HG02943 (cell line): ENCODE measurements around the gene POLR3H.

Experiments used
- ATAC-seq: cut with Tn5 transposase; IDR thresholded peaks from one replicate; pipeline ENCODE4 v1.9.1; 2021; ENCODE audit warnings: mild to moderate bottlenecking, low read depth, moderate library complexity; ENCODE audit not compliant: unreplicated experiment

Gene POLR3H

DNA sequence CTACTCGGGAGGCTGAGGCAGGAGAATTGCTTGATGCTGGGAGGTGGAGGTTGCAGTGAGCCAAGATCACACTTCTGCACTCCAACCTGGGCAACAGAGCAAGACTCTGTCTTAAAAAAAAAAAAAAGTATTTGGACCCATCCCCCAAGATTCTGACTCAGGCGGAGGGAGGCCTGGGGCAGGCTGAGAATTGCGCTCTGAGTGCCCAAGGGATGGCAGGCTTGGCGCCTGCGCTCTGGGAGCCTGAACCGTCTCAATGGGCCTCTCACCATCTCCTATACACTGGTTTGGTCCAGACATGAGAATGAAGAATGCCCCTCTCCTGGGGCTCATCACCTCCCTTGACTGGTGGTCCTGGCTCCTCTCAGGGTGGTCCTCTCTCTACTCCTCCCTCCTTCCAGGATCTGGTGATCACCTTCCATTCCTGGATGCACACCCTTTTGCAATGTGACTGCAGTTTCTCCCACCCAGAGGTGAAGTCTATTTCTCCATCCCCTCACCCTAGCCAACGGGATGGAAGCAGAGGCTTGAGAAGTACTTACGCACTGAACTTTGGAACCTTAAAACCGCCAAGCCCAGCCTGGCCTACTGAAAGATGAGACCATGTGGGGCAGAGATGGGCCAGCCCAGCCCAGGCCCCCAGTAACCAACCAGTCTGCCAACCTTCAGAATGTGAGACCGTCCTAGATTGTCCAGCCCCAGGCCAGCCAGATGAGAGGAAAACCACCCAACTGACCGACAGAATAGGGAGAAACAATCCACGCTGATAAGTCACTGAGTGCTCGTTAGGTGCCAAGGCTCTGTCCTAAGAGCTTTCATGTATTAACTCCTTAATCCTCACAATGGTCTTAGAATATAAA, 4.9 kb downstream of the POLR3H start:
- ATAC-seq, result no peak

GRCh38 chr22:41538583-41538982, 5.7 kb downstream of the POLR3H start:
- ATAC-seq, result no peak

DNA sequence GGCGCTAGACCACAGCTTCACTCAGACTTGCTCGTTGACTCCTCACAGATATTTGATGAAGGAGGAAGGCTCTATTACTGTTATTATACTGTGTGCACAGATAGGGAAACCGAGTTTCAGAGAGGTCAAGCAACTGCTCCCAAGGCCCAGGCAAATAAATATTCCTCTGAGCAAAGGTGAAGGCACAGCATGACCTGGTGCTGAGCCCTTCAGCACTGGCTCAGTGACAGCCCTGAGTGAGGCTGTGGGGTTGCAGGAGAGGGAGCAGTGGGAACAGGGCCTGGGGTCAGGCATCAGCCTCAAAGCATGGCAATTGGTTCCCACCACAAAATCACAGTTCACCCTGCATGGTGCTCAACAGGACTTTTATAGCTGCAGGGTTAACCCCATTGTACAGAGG, 7.1 kb downstream of the POLR3H start:
- no peak for ATAC-seq

GRCh38 chr22:41535244-41535643, 9.0 kb downstream of the POLR3H start:
- ATAC-seq, result no peak

- no peak for ATAC-seq
Observed at GRCh38 chr22:41534219-41534618, 10.1 kb downstream of the POLR3H start.

DNA sequence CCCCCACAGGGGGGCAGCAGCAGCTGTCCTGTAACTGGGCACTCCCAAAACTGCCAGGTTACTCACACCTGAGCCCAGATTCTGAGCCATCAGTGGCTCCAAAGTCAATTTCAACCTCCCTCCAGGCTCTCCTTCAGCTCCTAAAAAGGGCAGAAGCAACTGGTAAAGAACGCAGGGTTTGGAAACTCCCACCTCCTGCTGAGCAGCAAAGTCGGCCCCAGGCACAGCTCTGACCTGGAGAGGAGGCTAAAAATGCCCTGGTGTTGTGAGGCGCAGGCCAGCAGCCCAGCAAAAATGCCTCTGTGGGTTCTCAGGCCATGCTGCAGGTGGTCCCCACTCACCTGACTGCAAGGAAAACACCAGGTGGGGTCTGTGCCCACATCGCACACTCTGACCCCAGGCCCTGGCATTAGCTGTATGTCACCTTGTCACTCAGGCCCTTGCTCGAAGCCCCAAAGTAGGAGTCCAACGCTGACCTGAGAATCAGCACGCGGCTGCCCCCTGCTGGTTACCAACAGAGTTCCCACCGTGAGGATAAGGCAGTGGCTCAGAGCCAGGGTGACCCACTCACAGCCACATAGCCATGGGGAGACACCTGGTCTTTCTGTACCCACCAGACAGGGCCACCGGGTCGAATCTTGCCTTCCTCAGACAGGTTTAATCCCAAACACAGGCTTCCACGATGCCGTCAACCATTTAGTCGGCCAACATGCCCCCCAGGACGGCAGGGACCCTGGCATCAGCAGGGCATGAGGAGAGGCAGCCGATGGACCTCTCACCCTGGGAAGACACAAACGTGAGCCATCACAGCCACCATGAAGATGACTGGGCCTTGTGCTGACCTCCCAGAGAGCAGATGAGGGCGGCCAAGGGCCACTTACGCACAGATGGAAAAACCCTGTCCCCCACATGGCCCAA, 11.1 kb downstream of the POLR3H start:
- ATAC-seq, result no peak

- no peak for ATAC-seq
Observed at GRCh38 chr22:41531715-41532477, 12.4 kb downstream of the POLR3H start.

- ATAC-seq, result no peak
Observed at GRCh38 chr22:41530890-41531714, 13.2 kb downstream of the POLR3H start.

DNA sequence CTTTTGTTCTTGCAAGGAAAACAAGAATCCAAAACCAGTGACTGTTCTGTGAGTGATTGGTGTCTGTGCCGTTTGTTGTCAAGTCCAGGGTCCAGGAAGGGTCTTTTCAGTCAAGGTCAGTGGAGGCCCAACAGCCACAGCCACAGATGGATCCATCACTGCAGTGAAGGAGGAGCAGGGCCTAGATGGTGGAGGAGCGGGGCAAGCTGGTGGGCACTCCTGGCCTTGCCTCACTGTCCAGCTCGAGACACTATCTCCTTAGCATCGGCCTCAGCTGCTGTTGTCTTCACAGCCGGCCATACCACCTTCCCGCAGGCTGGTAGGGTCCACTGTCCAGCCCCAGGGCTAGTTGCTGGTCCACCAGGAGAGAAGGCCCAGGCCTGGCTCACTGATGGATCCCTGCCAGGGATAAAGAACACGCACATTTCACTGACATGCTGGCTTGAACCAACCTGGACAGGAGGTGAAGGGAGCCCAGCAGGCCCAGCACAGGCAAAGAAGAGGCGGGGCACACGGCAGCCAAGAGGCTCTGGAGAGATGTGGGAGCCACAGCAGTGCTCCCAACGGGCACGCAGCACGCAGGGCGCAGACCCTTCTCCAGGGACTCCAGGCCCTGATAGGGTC, 15.2 kb downstream of the POLR3H start:
- no peak for ATAC-seq

DNA sequence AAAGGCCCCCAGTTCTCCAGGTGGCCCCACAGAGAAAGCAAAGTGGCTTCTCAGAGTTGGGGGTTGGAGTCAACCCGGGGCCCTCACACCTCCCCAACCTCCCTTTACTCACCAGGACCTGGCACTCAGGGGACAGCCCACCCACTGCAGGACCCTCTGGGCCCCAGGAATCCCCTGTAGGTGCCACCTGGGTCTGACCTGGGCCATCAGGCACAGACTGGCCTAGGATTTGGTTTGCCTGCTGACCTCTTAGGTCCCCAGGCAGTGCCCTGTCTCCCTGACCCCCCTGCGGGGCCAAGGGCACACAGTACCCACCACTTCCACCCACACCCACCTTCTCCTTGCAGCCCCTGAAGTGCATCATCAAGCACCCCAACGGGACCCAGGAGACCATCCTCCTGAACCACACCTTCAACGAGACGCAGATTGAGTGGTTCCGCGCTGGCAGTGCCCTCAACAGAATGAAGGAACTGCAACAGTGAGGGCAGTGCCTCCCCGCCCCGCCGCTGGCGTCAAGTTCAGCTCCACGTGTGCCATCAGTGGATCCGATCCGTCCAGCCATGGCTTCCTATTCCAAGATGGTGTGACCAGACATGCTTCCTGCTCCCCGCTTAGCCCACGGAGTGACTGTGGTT, 16.0 kb downstream of the POLR3H start:
- ATAC-seq, result no peak

DNA sequence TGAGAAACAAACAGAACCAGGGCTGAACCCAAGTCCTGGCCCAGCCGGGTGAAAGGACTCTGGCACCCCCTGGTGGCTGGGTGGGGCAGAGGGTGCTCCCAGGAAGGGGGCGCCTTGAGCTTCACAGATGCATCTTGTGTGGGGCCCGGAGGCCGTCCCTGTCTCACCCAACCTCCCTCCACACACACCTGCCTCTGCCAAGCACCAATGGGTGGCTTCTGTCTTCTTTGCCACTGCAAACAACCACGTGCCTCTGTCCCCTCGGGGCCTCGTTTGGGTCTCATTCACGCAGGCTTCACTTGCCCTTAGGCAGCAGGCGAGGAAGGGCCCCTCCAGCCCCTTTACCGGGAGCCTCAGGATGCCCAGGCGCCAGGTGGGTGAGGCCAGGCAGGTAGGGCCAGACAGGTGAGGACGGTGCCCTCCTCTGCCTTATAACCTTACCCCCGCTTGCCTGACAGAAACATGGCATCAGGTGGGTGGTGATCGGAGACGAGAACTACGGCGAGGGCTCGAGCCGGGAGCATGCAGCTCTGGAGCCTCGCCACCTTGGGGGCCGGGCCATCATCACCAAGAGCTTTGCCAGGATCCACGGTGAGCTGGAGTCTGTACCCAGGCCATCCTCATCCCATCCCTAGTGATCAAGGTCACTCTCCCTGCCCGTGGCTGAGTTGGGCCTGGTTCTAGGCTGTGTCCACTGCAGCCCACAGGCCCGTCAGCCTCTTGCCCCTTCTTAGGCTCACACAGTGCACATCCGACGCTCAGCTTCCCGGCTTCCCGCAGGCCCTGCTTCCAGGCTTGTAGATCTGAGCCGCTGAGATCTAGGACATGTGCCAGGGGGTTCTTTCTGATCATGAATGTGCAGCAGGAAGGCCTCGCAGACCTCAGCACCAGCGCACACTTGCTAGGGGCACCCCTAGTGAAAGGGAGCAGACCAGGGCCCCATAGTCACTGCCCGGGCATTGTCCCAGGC, 17.2 kb downstream of the POLR3H start:
- ATAC-seq, result no peak

DNA sequence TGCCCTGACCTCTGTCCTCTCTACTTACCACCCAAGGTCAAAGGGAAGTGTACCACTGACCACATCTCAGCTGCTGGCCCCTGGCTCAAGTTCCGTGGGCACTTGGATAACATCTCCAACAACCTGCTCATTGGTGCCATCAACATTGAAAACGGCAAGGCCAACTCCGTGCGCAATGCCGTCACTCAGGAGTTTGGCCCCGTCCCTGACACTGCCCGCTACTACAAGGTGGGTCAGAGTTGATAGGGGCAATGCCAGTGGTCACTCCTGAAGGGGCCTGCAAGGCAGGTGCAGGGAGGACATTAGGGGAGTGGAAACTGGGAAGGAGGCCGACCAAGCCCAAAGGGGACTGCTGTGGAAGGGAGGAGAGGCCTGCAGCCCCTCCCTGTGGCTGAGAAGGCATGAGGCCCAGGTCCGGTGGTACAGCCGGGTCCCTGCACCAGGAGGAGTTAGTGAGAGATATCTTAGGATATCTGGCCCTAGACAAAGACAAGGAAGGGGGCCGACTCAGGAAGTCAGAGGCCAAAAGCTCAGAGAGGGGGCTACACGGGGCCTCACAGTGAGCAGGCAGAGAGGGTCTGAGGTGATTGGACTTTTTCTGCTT, 17.9 kb downstream of the POLR3H start:
- no peak for ATAC-seq

GRCh38 chr22:41525450-41526225, 18.6 kb downstream of the POLR3H start:
- ATAC-seq, result no peak

DNA sequence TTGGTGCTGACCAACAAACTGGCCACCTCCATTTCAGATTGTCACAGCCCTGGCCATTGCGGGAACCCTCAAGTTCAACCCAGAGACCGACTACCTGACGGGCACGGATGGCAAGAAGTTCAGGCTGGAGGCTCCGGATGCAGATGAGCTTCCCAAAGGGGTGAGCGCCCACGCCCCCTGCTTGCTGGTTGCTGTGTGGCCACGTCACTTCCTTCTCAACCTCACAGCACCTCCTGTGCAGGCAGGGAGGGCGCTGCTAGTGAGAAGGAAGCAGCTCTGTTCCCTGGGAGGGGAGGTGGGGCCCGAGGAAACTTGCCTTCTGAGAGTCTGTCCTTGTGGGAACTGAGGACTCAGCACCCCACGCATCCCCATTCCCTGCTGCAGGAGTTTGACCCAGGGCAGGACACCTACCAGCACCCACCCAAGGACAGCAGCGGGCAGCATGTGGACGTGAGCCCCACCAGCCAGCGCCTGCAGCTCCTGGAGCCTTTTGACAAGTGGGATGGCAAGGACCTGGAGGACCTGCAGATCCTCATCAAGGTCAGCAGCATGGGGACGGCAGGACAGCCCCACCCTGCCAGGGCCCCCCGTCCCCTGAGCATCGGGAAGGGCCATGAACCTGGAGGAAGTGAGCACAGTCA, 19.3 kb downstream of the POLR3H start:
- no peak for ATAC-seq

DNA sequence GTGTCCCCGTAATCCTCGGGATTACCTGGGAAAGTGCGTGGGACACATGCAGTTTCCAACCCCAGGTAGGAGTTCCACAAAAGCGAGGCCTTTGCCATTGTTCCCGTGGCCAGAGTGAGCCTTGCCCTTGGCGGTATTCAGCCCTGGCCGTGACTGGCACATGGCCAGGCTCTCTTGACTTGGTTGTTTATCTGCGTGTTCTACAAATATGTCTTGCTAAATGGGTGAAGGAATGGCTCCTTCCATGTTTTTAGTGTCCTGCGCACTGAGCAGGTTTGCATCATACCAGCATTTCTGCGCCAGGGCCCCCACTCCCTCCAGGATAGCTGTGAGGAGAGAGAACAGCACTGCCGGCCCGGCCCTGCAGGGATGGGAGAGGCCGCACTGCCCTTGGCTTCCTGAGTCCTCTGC, 20.0 kb downstream of the POLR3H start:
- no peak for ATAC-seq
